Activated CD4-positive, alpha-beta T cell treated with anti-CD3 and anti-CD28 coated beads, Interleukin-2, amount 10 ng/mL, durations not matched to agents 24 days and 14 days (primary cell): ENCODE data around the gene RSPO4. TPM values are rescaled to one million over a fixed set of nuclear protein-coding genes. Genes with fewer than 3 reads are reported as not detected.

Experiments used
- DNase-seq: peaks from one replicate; pipeline ENCODE4 v3.0.0; 2022
- H3K27ac Mint-ChIP-seq: one replicate; pipeline ENCODE4 v1.8.0; 2022; ENCODE audit warnings: mild to moderate bottlenecking, mixed read lengths
- H3K27me3 Mint-ChIP-seq: one replicate; pipeline ENCODE4 v1.8.0; 2022; ENCODE audit warnings: mixed read lengths
- H3K36me3 Mint-ChIP-seq: one replicate; pipeline ENCODE4 v1.8.0; 2022; ENCODE audit warnings: low read depth, mild to moderate bottlenecking, mixed read lengths
- H3K4me1 Mint-ChIP-seq: one replicate; pipeline ENCODE4 v1.8.0; 2021; ENCODE audit warnings: mixed read lengths
- H3K4me3 Mint-ChIP-seq: one replicate; pipeline ENCODE4 v1.8.0; 2022; ENCODE audit warnings: mild to moderate bottlenecking, moderate library complexity, mixed read lengths
- H3K9me3 Mint-ChIP-seq: one replicate; pipeline ENCODE4 v1.8.0; 2021; ENCODE audit warnings: mixed read lengths
- intact Hi-C: fragments of 100-400 bp; cut with micrococcal nuclease; formaldehyde crosslinking; loops from one replicate; pipeline ENCODE4 v1.15.1; 2023
- total RNA-seq: library from RNA; stranded (reverse); gene quantifications from 2 replicates; pipeline ENCODE4 v1.2.3, GENCODE V29; 2022

Gene RSPO4
- total RNA-seq, 1 donor from 2014 or later = not detected

- intact Hi-C loops = no loop called here
- Mint-ChIP-seq H3K4me1 (no peaks in the 10 kb centered on the region), H3K36me3 (no peaks in the 10 kb centered on the region), H3K4me3 (no peak overlapping the region), H3K9me3 (no peaks in the 10 kb centered on the region), H3K27me3 (peaks cover 8% of the 10 kb centered on the region), H3K27ac (no peak overlapping the region)
- DNase-seq = no peak
Measured at GRCh38 chr20:910870-911770, 91.0 kb downstream of the RSPO4 start.

GRCh38 chr20:910132-910869, 91.8 kb downstream of the RSPO4 start:
- Mint-ChIP-seq H3K4me3 (no peak overlapping the region), H3K9me3 (no peaks in the 10 kb centered on the region), H3K27ac (no peak overlapping the region), H3K36me3 (no peaks in the 10 kb centered on the region), H3K27me3 (peaks cover 6% of the 10 kb centered on the region), H3K4me1 (no peaks in the 10 kb centered on the region)
- no peak for DNase-seq
- intact Hi-C loops = no loop called here

GRCh38 chr20:909641-910040, 92.5 kb downstream of the RSPO4 start:
- Mint-ChIP-seq H3K27me3 (peaks cover 4% of the 10 kb centered on the region), H3K9me3 (no peaks in the 10 kb centered on the region), H3K36me3 (no peaks in the 10 kb centered on the region), H3K4me3 (no peak overlapping the region), H3K27ac (no peak overlapping the region), H3K4me1 (no peaks in the 10 kb centered on the region)
- no peak for DNase-seq
- intact Hi-C loops = no loop called here

Other genes with a start within 250 kb of the RSPO4 start
- not detected in 2 replicates for gene SLC52A3, start 233.8 kb downstream of the RSPO4 start, total RNA-seq
- 13.3 and 15.4 TPM in 2 replicates for gene FAM110A, start 168.6 kb downstream of the RSPO4 start, total RNA-seq
- not detected in 2 replicates for gene ANGPT4, start 86.0 kb downstream of the RSPO4 start, total RNA-seq
- gene PSMF1, start 116.3 kb upstream of the RSPO4 start, total RNA-seq = 168 and 172 TPM in 2 replicates
- 1.6 and 1.9 TPM in 2 replicates for gene TMEM74B, start 182.7 kb upstream of the RSPO4 start, total RNA-seq
- 0.12 TPM in 1 of 2 replicates, not detected in the other for gene C20orf202, start 201.1 kb upstream of the RSPO4 start, total RNA-seq
- not detected in 2 replicates for gene RAD21L1, start 223.7 kb upstream of the RSPO4 start, total RNA-seq